Measurements from ENCODE around the gene SLFNL1.

SLFNL1 gene

DNA sequence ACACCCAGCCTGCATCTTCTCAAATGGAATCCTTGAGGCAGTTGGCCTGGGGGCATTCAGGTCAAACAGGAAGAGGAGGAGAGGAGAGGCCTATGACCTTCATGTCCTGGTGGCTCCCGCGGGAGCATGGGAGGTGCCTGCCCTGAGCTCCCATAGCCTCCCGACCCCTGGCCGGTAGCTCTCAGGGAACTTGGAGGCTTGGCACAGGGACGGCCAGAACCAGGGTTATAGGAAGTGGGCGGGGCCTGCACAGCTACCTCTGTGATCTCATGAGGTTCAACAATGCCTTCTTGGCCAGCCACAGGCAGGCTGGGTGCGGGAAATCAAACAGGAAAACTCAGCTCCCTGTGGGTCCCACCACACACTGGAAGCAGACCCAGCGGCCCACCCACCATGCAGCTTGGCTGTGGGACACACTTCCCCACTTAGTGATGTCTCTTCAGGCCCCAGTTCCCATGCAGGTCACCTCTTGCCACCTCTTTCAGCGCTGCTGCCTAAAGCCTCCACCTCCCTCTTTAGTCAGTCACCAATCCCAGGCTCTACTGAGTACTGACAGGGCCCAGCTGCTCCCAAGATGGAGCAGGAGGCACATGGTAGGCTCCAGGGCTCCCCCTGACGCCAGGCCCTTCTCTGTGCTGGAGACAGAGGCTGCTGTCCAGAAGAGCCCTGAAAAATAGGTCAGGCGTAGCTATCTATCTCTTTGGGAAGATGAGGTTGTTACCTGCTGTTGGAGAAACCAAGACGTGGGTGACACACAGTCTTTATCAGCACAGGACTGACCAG is at the start of gene SLFNL1:
Gene SLFNL1 (minus strand): TSS at position 200 of the 783 bp plus-strand sequence. CDS start 1,065 bp downstream, outside the sequence.
- Histone ChIP-seq H3K4me3 (ENCODE audit: low read depth in 1 of 2, low read length in 2 of 2) (no peak within 1 kb of the TSS), H3K4me1 (ENCODE audit: insufficient read depth, low read length) (no peaks in the 10 kb centered on the region), H3K27me3 (ENCODE audit: control insufficient read depth in 1 of 2, insufficient read depth in 2 of 2, low read length in 2 of 2) (no peaks in the 10 kb centered on the region), H3K36me3 (ENCODE audit: insufficient read depth, low read length) (peaks cover 20% of the 10 kb centered on the region), H3K9ac (ENCODE audit: low read length) (no peak within 1 kb of the TSS), H3K9me3 (ENCODE audit: low read length) (no peaks in the 10 kb centered on the region), H3K27ac (ENCODE audit: low read depth, low read length) (no peak within 1 kb of the TSS)

DNA sequence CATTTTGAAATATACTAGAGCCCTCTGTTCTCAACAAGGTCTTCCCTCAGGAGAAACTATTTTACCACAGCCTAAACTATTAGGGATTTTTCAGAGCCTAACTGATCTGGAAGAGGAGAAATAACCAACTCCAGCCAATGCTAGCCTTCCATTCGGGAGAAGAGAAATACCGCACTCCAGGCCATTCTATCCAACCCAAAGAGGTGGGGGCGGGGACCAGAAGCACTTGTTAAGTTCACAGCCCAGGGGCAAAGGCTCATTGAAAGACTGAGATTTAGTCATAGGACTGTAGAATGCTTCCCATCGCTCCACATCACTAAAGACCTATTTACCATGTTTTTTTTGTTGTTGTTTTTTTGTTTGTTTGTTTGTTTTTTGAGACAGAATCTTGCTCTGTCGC is 35.4 kb upstream of the SLFNL1 start:
- H3K9ac ChIP-seq (ENCODE audit: low read length): no peak overlapping the region
- no peak overlapping the region for H3K4me3 ChIP-seq (ENCODE audit: low read depth in 1 of 2, low read length in 2 of 2)
- no peaks in the 10 kb centered on the region for H3K9me3 ChIP-seq (ENCODE audit: low read length)
- peaks cover 20% of the 10 kb centered on the region for H3K36me3 ChIP-seq (ENCODE audit: insufficient read depth, low read length)
- no peak overlapping the region for H3K27ac ChIP-seq (ENCODE audit: low read depth, low read length)
- no peaks in the 10 kb centered on the region for H3K4me1 ChIP-seq (ENCODE audit: insufficient read depth, low read length)
- no peaks in the 10 kb centered on the region for H3K27me3 ChIP-seq (ENCODE audit: control insufficient read depth in 1 of 2, insufficient read depth in 2 of 2, low read length in 2 of 2)

- Histone ChIP-seq H3K4me3 (ENCODE audit: low read depth in 1 of 2, low read length in 2 of 2) (no peak overlapping the region), H3K9me3 (ENCODE audit: low read length) (no peaks in the 10 kb centered on the region), H3K36me3 (ENCODE audit: insufficient read depth, low read length) (peaks cover 19% of the 10 kb centered on the region), H3K4me1 (ENCODE audit: insufficient read depth, low read length) (no peaks in the 10 kb centered on the region), H3K27ac (ENCODE audit: low read depth, low read length) (no peak overlapping the region), H3K9ac (ENCODE audit: low read length) (no peak overlapping the region), H3K27me3 (ENCODE audit: control insufficient read depth in 1 of 2, insufficient read depth in 2 of 2, low read length in 2 of 2) (no peaks in the 10 kb centered on the region)
These were observed 31.8 kb upstream of the SLFNL1 start for GRCh38 chr1:41053316-41053715.

- H3K9ac ChIP-seq (ENCODE audit: low read length): no peak overlapping the region
- H3K9me3 ChIP-seq (ENCODE audit: low read length): no peaks in the 10 kb centered on the region
- no peak overlapping the region for H3K27ac ChIP-seq (ENCODE audit: low read depth, low read length)
- H3K36me3 ChIP-seq (ENCODE audit: insufficient read depth, low read length): peaks cover 32% of the 10 kb centered on the region
- no peaks in the 10 kb centered on the region for H3K4me1 ChIP-seq (ENCODE audit: insufficient read depth, low read length)
- no peak overlapping the region for H3K4me3 ChIP-seq (ENCODE audit: low read depth in 1 of 2, low read length in 2 of 2)
- H3K27me3 ChIP-seq (ENCODE audit: control insufficient read depth in 1 of 2, insufficient read depth in 2 of 2, low read length in 2 of 2): no peaks in the 10 kb centered on the region
These were observed 29.5 kb upstream of the SLFNL1 start for GRCh38 chr1:41051022-41051421.

DNA sequence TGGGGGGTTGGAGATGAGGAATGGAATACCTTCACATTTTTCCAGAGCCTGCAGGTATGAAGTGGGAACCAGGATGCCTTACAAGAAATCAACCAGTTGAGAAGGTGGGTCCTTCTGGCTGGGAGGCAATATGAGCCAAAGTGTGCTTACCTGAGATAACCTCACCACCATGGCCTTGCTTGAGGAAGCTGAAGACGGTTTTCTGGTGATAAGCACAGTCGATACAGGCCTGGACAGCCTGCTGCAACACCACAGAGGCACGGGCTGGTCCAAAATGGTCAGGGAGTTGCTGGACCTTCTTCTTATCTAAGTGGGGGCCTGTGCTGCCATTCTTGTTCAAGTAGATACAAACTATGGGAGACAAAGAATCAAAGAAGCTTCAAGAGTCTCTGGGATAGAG is 27.0 kb upstream of the SLFNL1 start:
- Histone ChIP-seq H3K4me3 (ENCODE audit: low read depth in 1 of 2, low read length in 2 of 2) (no peak overlapping the region), H3K9me3 (ENCODE audit: low read length) (no peaks in the 10 kb centered on the region), H3K36me3 (ENCODE audit: insufficient read depth, low read length) (peaks cover 47% of the 10 kb centered on the region), H3K27ac (ENCODE audit: low read depth, low read length) (no peak overlapping the region), H3K4me1 (ENCODE audit: insufficient read depth, low read length) (no peaks in the 10 kb centered on the region), H3K9ac (ENCODE audit: low read length) (no peak overlapping the region), H3K27me3 (ENCODE audit: control insufficient read depth in 1 of 2, insufficient read depth in 2 of 2, low read length in 2 of 2) (no peaks in the 10 kb centered on the region)

DNA sequence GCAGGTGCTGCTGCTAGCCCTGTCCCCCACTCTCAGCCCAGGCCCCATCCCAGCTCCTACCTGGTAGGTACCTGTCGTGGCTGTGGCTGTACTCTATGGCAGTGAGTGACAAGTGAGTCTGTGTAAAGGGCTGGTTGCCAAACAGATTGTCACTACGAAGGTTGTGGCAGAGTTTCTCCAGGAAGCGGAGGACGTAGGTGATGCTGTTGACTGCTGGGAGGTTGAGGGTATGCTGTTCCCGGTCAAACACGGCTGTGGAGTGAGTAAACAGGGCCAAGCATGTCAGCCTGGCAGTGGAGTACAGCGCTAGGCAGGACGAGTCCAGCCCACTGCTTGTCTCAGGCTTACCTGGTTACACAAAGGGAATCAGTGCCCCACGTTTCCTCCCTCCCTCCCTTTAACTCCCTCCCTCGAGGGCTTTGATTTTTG is 24.8 kb upstream of the SLFNL1 start:
- no peak overlapping the region for H3K9ac ChIP-seq (ENCODE audit: low read length)
- H3K27ac ChIP-seq (ENCODE audit: low read depth, low read length): no peak overlapping the region
- H3K9me3 ChIP-seq (ENCODE audit: low read length): no peaks in the 10 kb centered on the region
- H3K4me3 ChIP-seq (ENCODE audit: low read depth in 1 of 2, low read length in 2 of 2): no peak overlapping the region
- H3K4me1 ChIP-seq (ENCODE audit: insufficient read depth, low read length): no peaks in the 10 kb centered on the region
- peaks cover 37% of the 10 kb centered on the region for H3K36me3 ChIP-seq (ENCODE audit: insufficient read depth, low read length)
- no peaks in the 10 kb centered on the region for H3K27me3 ChIP-seq (ENCODE audit: control insufficient read depth in 1 of 2, insufficient read depth in 2 of 2, low read length in 2 of 2)

DNA sequence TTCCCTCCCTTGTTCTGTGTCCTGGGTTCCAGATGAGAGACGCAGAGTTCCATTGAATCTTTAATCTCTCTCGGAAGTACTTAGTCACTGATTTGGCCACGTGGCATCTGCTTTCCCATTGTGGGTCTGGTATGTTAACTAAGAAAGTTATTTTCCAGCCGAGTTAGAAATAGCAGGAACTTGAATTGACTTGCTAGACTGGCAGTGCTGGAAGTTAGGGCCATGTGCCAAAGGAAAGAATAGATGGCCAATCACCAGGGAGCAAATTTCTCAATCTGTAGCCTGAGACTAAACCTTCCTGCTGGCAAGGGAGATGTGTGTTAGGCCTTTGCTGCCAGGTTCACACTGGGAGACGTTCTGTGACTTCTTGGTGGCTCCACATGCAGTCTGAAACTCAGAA is 24.2 kb upstream of the SLFNL1 start:
- no peak overlapping the region for H3K9ac ChIP-seq (ENCODE audit: low read length)

DNA sequence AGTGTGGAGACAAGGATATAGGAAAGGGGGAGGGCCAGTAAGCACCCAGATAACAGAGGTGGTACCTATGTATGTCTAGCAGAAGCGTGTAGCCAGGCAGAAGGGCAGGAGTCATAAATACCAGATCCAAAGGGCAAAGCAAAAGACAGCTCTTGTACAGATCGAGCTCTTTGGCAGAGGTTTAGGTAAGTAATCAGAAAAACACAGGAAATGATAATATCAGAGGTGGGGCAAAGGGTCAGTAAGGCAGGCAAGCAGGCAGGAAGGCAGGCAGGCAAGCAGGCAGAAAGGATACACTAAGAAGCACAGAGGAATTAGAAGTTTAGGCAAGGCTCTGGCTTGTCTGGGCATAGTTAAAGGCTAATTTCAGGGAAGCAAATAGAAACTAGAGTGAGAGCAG is 22.7 kb upstream of the SLFNL1 start:
- Histone ChIP-seq H3K4me3 (ENCODE audit: low read depth in 1 of 2, low read length in 2 of 2) (no peak overlapping the region), H3K27ac (ENCODE audit: low read depth, low read length) (no peak overlapping the region), H3K27me3 (ENCODE audit: control insufficient read depth in 1 of 2, insufficient read depth in 2 of 2, low read length in 2 of 2) (no peaks in the 10 kb centered on the region), H3K9me3 (ENCODE audit: low read length) (no peaks in the 10 kb centered on the region), H3K4me1 (ENCODE audit: insufficient read depth, low read length) (no peaks in the 10 kb centered on the region), H3K36me3 (ENCODE audit: insufficient read depth, low read length) (peaks cover 37% of the 10 kb centered on the region), H3K9ac (ENCODE audit: low read length) (no peak overlapping the region)

More for the DNA sequence above, 24.2 kb upstream of the SLFNL1 start:
- peaks cover 37% of the 10 kb centered on the region for H3K36me3 ChIP-seq (ENCODE audit: insufficient read depth, low read length)
- H3K4me1 ChIP-seq (ENCODE audit: insufficient read depth, low read length): no peaks in the 10 kb centered on the region
- no peak overlapping the region for H3K27ac ChIP-seq (ENCODE audit: low read depth, low read length)
- H3K27me3 ChIP-seq (ENCODE audit: control insufficient read depth in 1 of 2, insufficient read depth in 2 of 2, low read length in 2 of 2): no peaks in the 10 kb centered on the region
- no peaks in the 10 kb centered on the region for H3K9me3 ChIP-seq (ENCODE audit: low read length)
- H3K4me3 ChIP-seq (ENCODE audit: low read depth in 1 of 2, low read length in 2 of 2): no peak overlapping the region

DNA sequence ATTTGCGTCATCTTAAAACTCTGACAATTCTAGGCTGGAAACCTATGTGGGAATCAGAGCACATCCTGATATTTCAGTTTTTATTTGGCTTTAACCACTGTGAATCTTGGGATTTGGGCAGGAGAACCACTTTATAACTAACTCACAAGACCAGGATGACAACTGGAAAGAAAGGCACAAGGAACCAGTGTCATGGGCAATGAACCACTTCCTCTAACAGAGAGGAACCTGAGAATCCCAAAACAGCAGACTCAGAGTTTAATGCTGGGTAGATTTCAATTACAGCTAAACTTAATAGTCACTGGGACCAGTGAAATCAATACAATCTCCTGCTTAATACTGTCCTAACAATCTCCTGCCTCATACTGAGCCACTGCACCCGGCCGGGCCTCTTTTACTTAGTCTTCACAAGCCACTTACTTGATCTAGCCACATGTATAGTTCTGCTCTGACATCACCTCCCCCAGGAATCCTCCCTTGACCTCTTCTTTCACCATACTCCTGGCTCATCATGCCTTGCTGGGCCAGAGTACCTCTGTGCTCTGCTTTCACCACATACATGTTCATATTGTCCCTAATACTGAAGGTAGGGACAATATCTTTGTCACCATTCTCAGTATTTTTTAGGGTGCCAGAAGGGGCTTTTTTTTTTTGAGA is 20.2 kb upstream of the SLFNL1 start:
- Histone ChIP-seq H3K36me3 (ENCODE audit: insufficient read depth, low read length) (peaks cover 38% of the 10 kb centered on the region), H3K4me3 (ENCODE audit: low read depth in 1 of 2, low read length in 2 of 2) (no peak overlapping the region)

GRCh38 chr1:41038110-41038509 is 16.6 kb upstream of the SLFNL1 start:
- no peak overlapping the region for H3K4me3 ChIP-seq (ENCODE audit: low read depth in 1 of 2, low read length in 2 of 2)
- H3K27me3 ChIP-seq (ENCODE audit: control insufficient read depth in 1 of 2, insufficient read depth in 2 of 2, low read length in 2 of 2): no peaks in the 10 kb centered on the region
- H3K4me1 ChIP-seq (ENCODE audit: insufficient read depth, low read length): no peaks in the 10 kb centered on the region
- H3K9me3 ChIP-seq (ENCODE audit: low read length): no peaks in the 10 kb centered on the region
- H3K9ac ChIP-seq (ENCODE audit: low read length): no peak overlapping the region
- H3K36me3 ChIP-seq (ENCODE audit: insufficient read depth, low read length): peaks cover 28% of the 10 kb centered on the region
- no peak overlapping the region for H3K27ac ChIP-seq (ENCODE audit: low read depth, low read length)

More for the DNA sequence above, 20.2 kb upstream of the SLFNL1 start:
- Histone ChIP-seq H3K4me1 (ENCODE audit: insufficient read depth, low read length) (no peaks in the 10 kb centered on the region), H3K9ac (ENCODE audit: low read length) (no peak overlapping the region), H3K9me3 (ENCODE audit: low read length) (no peaks in the 10 kb centered on the region), H3K27ac (ENCODE audit: low read depth, low read length) (no peak overlapping the region), H3K27me3 (ENCODE audit: control insufficient read depth in 1 of 2, insufficient read depth in 2 of 2, low read length in 2 of 2) (no peaks in the 10 kb centered on the region)

DNA sequence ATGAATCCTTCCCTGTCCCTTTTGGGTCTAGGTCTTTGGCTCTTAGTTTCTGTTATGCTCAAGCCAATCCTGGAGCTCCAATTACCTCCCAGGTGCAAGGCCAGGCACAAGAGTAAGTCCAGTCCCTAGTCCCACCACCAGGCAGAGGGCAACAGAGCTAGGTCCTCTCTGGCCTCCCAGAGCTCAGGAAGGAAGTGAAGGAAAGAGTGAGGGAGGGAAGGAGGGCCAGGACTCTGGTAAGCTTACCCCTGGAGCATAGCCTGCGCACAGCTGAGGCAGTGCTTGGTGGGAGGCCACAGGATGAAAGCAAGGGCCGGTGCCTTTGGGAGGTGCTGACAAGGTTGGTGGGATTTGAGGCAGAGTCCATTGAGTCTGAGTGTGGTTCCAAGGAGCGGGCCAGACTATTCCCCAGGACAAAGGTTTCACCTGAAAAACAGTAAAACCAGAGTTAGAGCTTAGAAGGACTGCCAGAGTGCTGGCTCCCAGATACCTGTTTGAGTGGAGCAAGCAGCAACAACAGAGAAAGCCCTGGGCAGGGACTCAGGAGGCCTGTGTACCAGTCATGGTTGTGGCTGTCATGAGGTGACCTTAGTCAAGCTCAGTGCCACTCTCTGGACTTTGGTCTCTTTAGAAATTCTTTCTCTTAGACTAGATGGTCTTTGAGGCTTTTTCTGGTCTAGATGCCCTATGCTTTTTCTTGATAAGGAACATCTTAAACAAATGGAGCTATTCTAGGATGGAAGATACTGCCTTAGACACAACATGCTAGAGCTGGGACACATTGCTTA is 15.8 kb upstream of the SLFNL1 start:
- H3K9ac ChIP-seq (ENCODE audit: low read length): no peak overlapping the region
- no peaks in the 10 kb centered on the region for H3K27me3 ChIP-seq (ENCODE audit: control insufficient read depth in 1 of 2, insufficient read depth in 2 of 2, low read length in 2 of 2)
- no peak overlapping the region for H3K4me3 ChIP-seq (ENCODE audit: low read depth in 1 of 2, low read length in 2 of 2)
- no peaks in the 10 kb centered on the region for H3K9me3 ChIP-seq (ENCODE audit: low read length)
- H3K4me1 ChIP-seq (ENCODE audit: insufficient read depth, low read length): no peaks in the 10 kb centered on the region
- H3K36me3 ChIP-seq (ENCODE audit: insufficient read depth, low read length): peaks cover 32% of the 10 kb centered on the region
- no peak overlapping the region for H3K27ac ChIP-seq (ENCODE audit: low read depth, low read length)
